HuH-7.5 (cell line): ENCODE data around the gene TRIO.

ENCODE experiments used
- DNase-seq: peaks from one replicate; pipeline ENCODE4 v3.0.0; 2011; ENCODE audit warnings: low spot score

Gene TRIO

DNA sequence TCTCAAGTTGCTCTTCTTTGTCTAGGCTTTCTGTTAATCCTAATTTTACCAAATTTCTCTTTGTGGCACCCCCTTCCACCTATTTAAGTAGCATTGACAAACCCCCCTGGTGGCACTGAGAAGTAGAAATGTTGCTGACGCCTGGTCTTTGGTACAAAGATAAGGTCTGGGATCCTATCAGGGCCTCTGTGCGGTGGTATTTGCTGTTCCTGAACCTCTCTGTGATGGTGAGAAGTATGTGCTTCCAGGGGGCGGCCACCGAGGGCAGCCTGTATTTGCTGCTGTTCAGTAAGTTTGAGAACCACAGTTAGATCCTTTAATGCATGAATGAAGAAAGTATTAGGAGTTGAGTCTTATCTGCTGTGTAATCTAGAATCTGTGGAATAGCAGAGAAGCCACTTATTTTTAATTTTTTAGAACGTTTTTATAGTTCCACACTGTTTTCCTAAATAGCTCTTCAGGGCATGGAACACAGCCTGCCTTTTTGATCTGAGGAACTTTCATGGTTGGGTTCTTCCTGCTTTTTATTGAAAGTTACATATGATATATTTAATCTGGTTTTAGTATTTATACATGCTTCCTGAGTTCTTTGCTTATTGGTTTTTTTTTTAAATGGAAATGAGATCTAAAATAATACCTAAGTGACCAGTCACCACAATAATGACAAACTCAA, 124.2 kb downstream of the TRIO start:
- peak; percentile 20 for DNase-seq

DNA sequence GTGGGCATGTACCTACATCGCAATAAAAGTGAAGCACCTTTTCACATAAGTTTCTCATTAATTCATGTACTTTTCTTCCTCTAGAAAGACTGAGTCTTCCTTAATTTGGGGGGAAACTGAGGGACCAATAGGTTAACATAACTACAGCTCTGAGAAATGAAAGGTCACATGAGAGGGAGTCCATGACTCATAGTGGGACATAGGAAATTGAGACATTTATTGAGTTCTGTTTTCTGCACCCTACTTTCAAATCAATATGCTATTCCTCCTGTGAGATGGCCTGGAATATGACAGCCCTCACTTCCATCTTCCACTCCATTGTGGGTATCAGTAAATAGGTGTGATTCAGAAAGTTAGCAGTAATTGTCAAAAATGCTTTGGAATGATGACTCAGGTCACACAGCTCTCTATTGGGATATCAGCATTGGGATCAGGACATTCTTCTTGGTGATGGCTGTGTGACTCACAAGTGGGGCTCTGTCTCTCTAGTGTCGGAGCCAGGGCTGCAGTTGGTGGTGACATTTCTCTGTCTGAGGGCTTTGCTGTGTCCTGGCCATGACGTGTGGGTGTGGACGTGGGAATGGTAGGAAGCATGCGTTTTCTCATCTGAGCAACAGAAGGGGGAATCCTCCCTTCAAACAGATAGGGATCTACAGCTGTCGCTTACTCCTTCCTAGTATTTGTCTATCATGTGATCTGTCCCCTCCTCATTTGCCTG, 125.0 kb downstream of the TRIO start:
- no peak for DNase-seq

DNA sequence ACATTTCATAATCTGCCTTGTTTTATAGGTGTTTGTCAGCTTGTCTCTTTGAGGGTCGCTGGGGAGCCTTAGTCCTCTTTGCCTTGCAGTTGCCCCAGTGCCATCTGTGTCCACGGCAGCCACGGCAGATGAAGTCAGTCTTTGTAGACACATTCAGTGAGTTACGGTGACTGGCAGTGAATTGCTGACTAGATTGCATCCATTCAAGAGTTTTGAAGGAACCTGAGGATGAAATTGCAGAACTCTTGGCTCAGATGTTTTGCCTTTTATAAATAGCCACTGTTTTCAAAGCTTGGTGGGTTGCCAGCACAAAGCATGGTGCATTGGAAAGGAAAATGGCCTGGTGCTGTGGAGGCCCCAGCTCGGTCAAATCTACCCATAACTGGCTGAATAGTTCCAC, 125.6 kb downstream of the TRIO start:
- DNase-seq = no peak

DNA sequence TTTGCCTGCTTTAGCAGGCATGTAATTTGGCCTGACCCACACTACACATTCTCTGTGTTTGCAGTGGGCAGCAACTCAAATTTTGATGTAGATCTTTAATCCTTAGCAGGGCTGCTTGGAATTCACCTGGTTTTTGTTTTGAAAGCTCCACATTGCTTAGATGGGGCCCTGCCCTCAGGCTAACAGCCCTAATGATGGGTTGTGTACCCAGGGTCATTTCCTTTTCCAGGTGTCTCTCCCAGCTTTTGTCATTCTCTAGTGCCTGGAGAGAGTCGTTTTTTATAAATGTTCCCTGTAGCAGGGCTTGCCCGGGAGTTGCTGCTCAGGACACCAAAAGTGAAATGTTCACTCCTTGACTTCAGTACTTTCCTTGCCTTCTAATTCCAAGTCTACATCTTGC, 126.3 kb downstream of the TRIO start:
- no peak for DNase-seq

DNA sequence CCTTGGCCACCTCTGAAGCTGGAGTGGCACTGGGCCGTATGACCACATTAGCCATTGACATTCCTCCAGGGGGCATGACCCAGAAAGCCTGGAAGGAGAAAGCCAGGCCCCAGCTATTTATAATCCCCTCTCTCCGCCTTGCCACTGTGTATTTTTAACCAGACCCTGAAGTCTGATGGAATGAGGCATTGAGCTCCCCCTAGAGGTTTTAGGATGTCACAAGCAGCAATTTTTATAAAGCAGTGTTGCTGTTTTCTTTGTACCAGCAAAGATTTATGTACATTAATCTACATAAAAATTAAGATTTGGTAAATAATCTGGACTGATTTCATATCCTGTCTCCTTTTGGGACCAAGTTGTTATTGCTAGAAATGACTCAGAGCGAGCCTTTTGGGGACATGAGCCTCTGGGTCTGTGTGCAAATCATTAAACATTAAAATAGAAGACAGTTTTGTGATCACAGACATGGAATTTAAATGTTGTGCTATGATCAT, 127.1 kb downstream of the TRIO start:
- DNase-seq = peak; percentile 27

DNA sequence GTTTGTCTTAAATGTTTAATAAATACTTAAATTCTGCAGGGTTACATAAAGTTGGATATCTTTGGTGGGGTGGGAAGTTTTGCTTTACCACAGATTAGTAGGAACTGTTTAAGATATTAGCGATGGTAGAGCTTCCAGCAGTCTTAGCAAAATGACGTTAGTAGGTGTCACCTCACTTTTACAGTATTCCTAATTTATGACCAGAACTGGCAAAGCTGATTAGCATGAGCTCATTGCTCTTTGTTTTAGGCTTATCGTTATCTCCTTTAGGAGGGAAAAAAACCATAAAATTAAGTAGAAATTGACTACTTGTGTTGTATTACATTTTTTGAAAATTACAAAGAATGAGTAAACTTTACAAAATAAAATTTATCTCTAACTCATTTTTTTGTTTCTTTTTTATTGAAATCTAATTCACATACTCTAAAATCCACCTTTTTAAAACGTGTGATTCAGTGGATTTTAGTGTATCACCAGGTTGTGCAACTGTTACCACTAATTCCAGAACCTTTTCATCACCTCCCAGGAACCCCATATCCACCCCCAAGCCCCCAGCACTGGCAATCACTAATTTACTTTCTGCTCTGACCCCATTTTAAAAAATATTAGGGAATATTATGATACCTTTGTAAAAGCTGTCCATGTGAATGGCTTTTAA, 129.5 kb downstream of the TRIO start:
- DNase-seq = no peak

DNA sequence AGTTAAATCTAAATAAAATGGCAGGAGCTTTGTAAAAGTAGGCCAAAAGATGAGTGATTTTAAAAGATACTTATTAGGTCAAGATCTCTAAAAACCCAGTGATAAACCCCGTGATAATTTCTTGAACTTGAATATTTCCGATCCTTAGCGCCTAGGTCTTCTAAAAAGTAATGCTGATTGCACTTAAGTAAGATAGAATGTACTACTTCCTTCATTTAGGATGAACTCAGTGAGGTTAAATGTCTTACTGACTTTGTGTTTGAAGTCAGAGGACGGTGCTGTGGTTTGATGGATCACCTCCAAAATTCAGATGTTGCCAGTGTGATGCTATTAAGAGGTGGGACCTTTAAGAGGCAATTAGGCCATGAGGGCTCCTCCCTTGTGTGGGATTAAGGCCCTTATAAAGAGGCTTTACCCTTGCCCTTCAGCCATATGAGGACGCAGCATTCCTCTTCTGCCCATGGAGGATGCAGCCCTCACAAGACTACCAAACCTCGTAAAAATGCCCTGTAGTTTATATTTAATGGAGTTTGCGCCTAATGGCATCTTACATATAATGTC, 130.1 kb downstream of the TRIO start:
- DNase-seq = no peak

DNA sequence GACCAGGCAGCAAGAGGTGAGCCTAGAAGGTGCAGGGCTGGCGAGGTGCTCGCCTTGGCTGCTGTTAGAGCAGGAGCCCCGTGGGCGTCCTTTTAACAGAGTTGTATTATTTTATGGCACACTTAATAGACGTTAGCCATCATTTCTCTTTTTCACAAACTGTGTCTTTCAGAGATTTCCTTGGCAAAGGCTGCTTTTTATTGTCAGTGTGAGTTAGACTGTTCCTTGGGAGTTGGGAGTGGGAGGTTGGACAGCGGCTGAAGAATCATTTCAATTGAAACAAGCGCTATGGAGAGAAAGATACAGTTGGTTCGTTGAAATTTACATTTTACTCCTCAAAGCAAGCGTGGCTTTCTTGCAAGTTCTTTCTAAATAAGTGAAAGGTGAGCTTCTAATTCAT, 133.2 kb downstream of the TRIO start:
- DNase-seq = no peak

DNA sequence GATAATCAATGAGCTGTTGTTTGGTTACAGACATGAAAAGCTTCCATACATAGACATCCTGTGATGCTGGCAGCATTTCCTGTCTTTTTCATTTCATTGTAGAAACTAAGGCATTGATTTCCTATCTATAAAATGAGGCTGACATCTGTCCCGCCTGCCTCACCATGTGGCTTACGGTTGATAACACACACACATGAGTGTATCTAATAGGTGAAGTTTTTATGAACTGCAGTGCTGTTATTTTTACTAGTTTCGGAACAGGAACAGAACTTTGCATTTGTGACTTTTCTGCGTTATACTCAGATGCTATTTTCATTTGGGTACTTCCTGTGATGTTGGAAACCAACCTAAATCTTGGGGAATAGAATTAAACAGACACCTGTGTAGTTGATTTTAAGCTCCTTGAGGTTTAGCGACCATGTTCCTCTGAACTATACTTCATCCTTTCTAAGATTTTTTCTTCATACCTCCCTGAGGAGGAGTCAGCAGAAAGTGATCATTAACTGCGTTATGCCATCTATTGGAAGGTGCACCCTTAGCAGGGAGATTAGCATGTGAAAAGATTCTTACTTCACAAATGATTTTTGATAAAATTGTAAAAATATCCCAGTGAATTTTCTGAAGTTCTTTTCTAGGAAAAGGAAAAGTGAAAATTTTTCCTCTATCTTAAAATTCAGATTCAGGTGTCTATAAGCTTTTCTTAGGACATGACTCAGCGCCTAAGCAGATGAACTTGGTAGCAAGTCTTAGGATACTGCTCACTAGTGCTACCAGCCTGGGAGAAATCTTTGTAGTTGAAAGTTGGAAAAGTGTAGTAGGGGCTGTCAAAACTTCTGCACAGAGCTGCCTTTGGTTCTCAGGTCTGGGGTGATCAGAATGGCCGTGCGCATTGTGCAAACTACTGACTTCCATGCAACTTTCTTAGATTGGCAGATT, 134.5 kb downstream of the TRIO start:
- no peak for DNase-seq

DNA sequence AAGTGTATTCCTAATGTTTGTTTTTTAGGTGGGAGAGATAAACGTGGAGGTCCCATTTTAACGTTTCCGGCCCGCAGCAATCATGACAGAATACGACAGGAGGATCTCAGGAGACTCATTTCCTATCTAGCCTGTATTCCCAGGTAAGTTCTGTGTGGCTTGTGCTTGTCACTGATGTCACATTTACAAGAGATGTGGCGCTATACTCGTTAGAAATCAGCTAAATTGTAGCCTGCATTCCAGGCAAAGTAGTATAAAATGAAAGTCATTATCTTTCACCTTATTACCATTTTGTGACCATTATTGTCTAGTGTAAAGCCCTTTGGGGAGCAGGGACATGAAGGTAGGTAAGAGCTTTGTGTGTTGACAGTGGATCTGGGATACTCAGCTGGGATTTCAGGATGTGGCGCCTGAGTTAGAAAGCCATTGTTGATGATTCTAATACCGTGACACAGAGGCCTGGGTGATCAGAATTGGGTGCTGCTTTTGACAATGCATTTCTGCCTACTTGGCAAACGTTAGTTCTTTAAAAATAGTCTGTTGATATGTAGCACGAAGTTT, 137.2 kb downstream of the TRIO start:
- no peak for DNase-seq

DNA sequence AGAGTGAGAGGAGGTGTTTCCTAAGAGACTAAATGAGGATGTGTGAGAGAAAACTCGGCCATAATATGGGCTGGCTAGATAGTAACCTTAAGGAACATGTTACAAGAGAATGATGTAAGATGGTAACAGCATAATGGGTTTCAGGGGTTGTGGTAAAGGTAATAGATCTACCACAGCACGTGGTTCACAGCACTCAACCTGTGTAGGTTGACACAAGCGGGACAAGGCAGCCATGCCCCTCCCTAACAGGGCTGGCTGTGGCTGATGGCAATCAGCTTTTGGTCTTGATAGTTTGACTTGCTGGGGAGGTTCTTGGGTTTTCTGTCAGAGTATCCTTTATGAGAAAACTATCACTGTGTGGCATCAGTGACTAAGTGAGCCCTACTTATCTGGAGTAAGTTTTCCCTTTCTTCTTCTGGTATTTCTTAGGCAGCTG, 138.6 kb downstream of the TRIO start:
- DNase-seq = no peak

DNA sequence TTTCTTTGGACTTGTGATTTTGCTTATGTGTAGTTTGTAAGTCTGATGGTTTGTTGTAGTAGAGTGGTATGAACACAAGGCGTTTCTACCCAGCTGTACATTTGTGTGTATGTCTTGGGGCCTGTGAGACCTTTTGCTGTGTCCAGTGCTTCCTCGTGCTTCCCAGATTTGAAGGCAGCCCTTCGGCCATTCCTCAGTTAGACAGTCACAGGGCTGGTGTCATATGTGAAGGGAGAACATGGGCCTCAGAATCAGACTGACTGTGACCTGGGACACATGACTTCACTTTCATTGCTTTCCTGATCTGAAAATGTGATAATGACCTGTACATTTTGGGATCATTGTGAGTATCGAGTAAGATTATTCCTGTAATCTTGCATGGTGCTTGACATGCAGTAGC, 140.0 kb downstream of the TRIO start:
- no peak for DNase-seq

DNA sequence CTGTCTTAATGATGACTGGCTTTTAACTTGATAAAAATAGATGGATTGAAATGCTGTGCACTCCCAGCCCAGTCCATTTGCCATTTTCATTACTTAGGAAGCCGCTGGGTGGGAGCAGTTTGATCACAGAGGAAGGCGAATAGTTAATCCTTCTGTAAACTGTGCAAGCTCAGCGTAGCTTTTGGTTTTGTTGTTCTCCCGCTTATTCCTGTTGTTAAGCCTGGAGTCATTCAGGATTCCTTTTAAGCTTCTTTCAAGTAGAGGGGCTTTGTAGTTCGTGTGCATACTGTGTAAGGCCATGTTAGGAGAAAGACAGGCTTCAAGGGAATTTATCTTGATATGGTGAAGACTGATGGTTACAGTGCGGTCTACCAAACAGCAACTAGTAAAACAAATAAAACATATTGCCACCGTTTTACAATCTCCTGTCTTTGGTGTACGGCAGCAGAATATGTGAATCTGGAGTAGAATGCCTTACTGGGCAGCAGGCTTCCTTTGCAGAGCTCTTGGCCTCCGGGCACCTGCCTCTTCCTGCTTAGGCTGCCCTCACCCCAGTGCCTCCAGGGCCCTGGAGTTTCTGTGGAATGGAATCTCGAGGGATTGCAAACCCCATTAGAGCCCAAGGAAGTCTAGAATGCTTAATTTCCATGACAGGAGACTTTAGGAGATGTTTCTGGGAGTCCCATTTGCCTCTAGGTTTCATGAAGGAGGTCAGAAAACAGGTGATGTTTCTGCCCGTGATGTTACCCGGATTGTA, 141.4 kb downstream of the TRIO start:
- DNase-seq = no peak

DNA sequence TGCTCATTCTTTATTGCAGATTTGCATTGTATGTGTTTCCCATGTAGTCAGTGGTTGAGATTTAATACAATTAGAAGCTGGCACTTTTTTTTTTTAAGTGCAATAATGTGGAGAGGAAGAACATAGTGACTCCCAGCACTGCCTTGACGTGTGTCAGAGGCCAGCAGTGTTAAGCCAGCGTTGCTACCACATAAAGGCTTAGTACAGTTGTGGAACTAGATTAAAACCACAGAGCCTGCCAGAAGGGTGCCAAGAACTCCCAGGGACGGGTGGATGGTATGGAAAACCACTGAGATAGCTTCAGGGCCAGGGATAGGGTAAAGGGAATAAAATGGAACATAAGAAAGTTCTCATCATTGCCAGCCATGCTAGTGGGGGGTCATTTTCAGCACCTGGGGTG, 142.9 kb downstream of the TRIO start:
- DNase-seq = no peak

DNA sequence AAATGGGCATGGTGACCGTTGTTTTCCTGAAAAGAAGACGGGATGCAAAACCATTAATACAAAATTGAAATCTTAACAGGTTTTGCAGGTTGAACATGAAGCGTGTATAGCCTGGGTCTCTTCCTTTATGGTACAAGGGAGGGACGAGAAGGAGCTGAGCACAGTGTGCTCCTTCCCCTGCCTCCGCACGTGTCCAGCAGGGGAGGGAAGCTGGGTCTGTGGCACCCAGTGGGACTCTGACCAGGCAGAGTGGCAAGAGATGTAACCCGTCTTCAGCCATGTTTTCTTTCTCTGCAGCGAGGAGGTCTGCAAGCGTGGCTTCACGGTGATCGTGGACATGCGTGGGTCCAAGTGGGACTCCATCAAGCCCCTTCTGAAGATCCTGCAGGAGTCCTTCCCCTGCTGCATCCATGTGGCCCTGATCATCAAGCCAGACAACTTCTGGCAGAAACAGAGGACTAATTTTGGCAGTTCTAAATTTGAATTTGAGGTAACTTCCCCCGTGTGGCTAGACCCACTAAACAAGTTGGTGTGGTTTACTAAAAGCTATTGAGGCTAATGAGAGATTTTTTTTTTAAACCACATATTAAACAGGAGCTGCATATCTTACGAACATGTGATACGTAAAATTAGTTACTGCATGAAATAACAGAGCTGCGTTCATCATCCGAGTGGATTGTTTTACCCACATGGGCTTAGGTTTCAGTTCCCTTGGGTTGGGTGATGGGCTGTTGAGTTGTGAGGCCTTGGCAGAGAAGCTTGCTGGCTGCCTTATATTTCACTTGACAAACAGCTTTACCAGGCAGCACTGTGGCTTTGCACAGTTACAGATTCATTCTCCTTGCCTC, 143.7 kb downstream of the TRIO start:
- DNase-seq = no peak

DNA sequence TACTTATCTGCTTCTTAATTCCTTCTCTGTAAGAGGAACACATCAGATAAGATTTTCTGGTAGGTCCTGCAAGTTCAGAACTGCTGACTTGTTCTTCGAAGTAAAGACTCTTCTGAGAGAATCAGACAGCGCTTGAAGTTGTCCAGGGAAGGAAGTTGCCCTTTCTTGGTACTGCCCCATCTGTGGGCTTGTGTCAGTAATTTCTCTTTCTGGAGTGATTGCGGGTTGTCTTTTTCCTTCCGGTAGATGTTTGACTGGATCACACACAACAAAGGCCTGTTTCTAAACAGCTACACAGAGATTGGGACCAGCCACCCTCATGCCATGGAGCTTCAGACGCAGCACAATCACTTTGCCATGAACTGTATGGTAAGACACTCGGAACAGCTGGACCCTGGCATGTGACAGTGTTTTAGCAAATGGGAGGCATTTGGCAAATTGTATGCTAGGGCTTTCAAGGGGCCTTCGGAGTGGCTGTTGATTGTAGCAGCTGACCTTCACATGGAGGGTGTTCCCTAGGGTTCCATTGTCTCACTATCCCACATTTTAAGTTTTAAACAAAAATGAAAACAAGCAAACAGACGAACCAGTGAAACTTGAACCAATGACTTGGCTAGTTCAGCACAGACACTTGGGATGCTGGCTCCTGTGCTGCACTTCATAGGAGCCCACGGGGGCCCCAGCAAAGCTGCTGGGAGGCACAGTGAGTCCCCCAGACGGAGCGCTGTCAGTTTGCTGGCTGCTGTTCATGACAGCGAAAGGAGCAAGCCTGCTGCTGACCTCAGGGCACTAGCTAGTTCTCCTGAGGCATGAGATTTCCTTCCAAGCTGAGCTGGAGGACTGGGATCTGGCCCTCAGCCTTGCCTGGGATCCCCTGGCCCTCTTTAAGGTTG, 149.9 kb downstream of the TRIO start:
- DNase-seq = no peak

DNA sequence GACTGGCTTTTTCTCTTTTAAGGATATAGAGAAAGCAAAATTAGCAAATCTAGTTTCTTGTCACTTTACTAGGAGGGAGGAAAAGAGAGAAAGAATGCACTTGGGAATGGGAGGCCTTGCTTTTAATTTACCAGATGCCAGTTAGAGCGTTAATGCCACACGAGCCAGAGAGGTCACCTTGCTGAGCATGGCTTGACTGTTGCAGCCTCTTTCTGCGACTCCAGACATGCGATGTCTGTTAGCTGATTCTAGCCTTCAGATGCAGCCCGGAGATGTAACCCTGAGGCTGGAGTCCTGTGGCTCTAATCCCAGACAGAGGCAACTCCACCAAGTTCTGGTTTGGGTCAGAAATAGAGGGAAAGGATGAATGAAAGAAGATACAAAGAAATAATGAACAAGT, 152.5 kb downstream of the TRIO start:
- DNase-seq = no peak

DNA sequence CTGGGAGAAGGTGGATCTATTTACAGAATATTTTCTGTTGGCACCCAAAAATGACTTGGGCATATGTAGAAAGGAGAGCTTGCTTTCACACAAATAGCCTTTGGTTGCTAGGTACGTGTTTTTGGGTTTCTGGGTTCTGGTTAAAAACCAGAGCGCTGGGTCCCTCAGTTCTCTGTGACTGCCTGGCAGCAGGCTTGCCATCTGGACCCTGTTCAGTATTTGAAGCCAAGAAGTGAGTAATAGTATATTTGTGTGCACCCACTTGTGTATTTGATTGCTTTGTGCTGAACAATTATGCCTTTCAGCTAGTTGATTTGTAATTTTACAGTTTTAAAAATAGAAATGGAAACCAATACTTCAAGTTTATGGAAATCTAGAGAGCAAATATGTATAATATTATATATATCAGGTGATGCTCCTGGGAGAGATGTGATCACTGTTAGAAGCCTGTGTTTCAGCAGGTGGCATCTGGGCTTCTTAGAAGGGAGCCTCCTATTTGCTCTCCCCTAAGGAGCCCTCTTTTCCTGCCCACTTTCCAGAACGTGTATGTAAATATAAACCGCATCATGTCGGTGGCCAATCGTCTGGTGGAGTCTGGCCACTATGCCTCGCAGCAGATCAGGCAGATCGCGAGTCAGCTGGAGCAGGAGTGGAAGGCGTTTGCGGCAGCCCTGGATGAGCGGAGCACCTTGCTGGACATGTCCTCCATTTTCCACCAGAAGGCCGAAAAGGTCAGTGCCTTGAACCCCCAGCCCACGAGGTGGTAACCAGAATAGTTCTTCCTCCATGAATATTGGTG, 153.6 kb downstream of the TRIO start:
- no peak for DNase-seq
